ENCODE results near the gene SLC38A6. TPM values are rescaled to one million over a fixed set of nuclear protein-coding genes. Genes with fewer than 3 reads are reported as not detected.

SLC38A6 gene
- total RNA-seq, 4 donors from 2014 or later, result 10.4 to 34.2 (median 21.7) TPM

- H3K4me1 ChIP-seq, result peaks cover 0 to under 1% (median 0%) of the 10 kb centered on the region in 4 donors
- no peak overlapping the region for H3K4me3 ChIP-seq
- WGBS, 2 donors, result 94 to 96% methylated on average over 1 of the region's 1 CpG
- no peak for DNase-seq (ENCODE audit: low spot score in 2 of 2)
- no peaks in the 10 kb centered on the region for H3K27me3 ChIP-seq
- no peak overlapping the region for H3K27ac ChIP-seq
- peaks cover 0 to 25% (median 0%) of the 10 kb centered on the region in 3 donors for H3K36me3 ChIP-seq
- TF ChIP-seq POLR2A (IDR thresholded peaks at IDR 0.05), result no peak
- no peak for TF ChIP-seq CTCF (IDR thresholded peaks at IDR 0.05)
- TF ChIP-seq EP300 (IDR thresholded peaks at IDR 0.05), result no peak
- peaks cover 0 to 72% (median 13%) of the 10 kb centered on the region in 4 donors for H3K9me3 ChIP-seq
These were observed 24.4 kb upstream of the SLC38A6 start for GRCh38 chr14:60956632-60957031.

DNA sequence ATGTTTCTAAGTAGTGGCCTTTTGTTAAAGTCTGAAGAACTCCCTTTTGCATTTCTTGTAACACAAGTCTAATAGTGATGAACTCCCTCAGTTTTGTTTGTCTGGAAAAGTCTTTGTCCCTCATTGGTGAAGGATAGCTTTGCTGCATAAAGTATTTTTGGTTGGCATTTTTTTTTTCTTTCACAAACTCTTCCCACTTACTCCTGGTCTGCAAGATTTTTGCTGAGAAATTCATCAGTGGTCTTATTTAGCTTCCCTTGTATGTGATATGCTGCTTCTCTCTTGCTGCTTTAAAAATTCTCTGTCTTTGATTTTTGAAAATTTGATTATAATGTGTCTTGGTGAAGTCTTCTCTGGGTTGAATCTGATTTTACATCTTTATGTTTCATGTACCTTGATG lies 22.9 kb upstream of the SLC38A6 start:
- Histone ChIP-seq H3K27me3 (no peaks in the 10 kb centered on the region), H3K4me3 (no peak overlapping the region), H3K9me3 (peaks cover 0 to 66% (median 13%) of the 10 kb centered on the region in 4 donors), H3K27ac (no peak overlapping the region), H3K36me3 (peaks cover 0 to 20% (median 0%) of the 10 kb centered on the region in 3 donors), H3K4me1 (no peaks in the 10 kb centered on the region)
- TF ChIP-seq POLR2A (IDR thresholded peaks at IDR 0.05) (no peak), CTCF (IDR thresholded peaks at IDR 0.05) (no peak), EP300 (IDR thresholded peaks at IDR 0.05) (no peak)
- DNase-seq (ENCODE audit: low spot score in 2 of 2), result no peak

DNA sequence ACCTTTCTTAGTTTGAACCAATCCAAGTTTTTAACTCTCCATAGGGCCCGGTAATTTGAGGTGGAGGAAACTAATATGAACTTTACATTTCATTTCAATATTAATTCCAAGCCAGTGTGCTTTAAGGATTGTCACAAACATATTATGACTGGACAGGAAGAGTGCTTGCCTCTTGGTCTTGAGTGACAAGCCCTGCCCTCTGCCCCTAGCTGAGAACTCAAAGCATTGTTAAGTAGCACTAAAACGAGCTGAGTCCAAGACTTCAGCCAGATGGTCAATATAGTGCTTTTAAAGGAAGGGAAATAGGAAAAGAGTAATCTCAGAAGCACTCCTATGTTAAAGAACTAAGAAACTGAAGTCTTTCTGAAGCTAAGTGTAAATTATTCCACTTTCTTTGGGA lies 17.3 kb upstream of the SLC38A6 start:
- H3K4me1 ChIP-seq, result no peaks in the 10 kb centered on the region

DNA sequence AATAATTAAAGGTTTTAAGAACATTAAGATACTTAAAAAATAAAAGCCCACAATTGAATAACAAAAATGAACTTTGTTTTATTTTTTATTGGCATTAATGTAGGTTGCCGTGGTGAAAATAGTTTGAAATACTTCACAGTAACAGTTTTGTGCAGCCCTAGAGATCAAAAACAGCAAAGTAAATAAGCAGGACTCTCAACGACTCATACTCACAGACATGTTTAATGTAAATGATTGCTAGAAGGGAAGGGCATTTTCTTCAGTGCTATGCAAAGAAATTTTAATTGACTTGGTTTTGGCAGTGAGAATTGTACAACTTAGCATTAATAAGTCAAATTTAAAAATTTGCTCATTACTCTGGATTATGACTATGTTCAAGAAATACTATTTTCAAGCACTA lies 16.1 kb upstream of the SLC38A6 start:
- no peaks in the 10 kb centered on the region for H3K27me3 ChIP-seq
- TF ChIP-seq CTCF (IDR thresholded peaks at IDR 0.05), result no peak
- TF ChIP-seq POLR2A (IDR thresholded peaks at IDR 0.05), result no peak
- no peak for TF ChIP-seq EP300 (IDR thresholded peaks at IDR 0.05)
- H3K9me3 ChIP-seq, result peaks cover 0 to 3% (median 0%) of the 10 kb centered on the region in 4 donors
- H3K27ac ChIP-seq, result no peak overlapping the region
- no peaks in the 10 kb centered on the region for H3K4me1 ChIP-seq
- H3K36me3 ChIP-seq, result peaks cover 0 to 4% (median 0%) of the 10 kb centered on the region in 3 donors
- DNase-seq (ENCODE audit: low spot score in 2 of 2), result no peak
- H3K4me3 ChIP-seq, result no peak overlapping the region
- WGBS, 2 donors, result 50 to 52% methylated on average over 2 of the region's 2 CpGs

More for the DNA sequence above, 17.3 kb upstream of the SLC38A6 start:
- 55 to 59% methylated on average over 2 of the region's 2 CpGs for WGBS, 2 donors
- Histone ChIP-seq H3K27me3 (no peaks in the 10 kb centered on the region), H3K27ac (no peak overlapping the region), H3K36me3 (peaks cover 0 to 14% (median 0%) of the 10 kb centered on the region in 3 donors), H3K9me3 (peaks cover 0 to 14% (median 0%) of the 10 kb centered on the region in 4 donors), H3K4me3 (no peak overlapping the region)
- no peak for DNase-seq (ENCODE audit: low spot score in 2 of 2)
- TF ChIP-seq POLR2A (IDR thresholded peaks at IDR 0.05) (no peak), CTCF (IDR thresholded peaks at IDR 0.05) (no peak), EP300 (IDR thresholded peaks at IDR 0.05) (no peak)

DNA sequence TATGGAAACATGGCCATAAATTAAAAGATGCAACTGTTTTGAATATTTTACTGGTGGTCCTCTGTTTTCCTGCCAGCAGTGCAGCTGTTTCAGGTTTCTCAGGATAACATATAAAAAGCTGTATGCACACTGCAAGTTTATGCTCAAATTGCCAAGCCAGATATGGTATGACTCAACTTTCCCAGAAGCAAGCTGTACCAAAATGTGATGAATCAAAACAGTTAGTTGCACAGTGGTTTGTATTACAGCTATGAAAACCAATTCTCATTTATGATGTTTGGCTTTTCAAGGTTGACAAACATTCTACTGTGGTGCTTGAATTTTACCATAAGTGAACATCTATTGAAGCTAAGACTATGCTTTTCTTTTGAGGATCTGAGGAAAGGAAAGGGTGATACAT lies 15.6 kb upstream of the SLC38A6 start:
- no peaks in the 10 kb centered on the region for H3K9me3 ChIP-seq
- no peaks in the 10 kb centered on the region for H3K27me3 ChIP-seq
- no peaks in the 10 kb centered on the region for H3K4me1 ChIP-seq
- DNase-seq (ENCODE audit: low spot score in 2 of 2), result no peak
- H3K4me3 ChIP-seq, result no peak overlapping the region
- H3K36me3 ChIP-seq, result no peaks in the 10 kb centered on the region
- no peak overlapping the region for H3K27ac ChIP-seq
- no peak for TF ChIP-seq EP300 (IDR thresholded peaks at IDR 0.05)
- no peak for TF ChIP-seq POLR2A (IDR thresholded peaks at IDR 0.05)
- TF ChIP-seq CTCF (IDR thresholded peaks at IDR 0.05), result no peak

Measured in tibial nerve (tissue), 4 donors.